ENCODE data around the gene LILRB3.
"Not testable (repeated sequence)": the region's sequence is repeated elsewhere in the genome, so short reads cannot be mapped to it uniquely, and the experiment has no call there.

LILRB3 gene

GRCh38 chr19:54252845-54253244 lies 30.0 kb upstream of the LILRB3 start:
- DNase-seq (no peak), ATAC-seq (replicated peaks) (no peak)
- H3K4me3 Mint-ChIP-seq = no peak overlapping the region
- H3K9me3 Mint-ChIP-seq = no peaks in the 10 kb centered on the region
- H3K36me3 Mint-ChIP-seq = no peaks in the 10 kb centered on the region
- H3K27me3 Mint-ChIP-seq = peaks cover 36 to 70% of the 10 kb centered on the region in 2 donors
- H3K4me1 Mint-ChIP-seq = peaks cover 6 to 8% of the 10 kb centered on the region in 2 donors
- no peak overlapping the region for H3K27ac Mint-ChIP-seq

- Mint-ChIP-seq H3K27me3 (peaks cover 40 to 69% of the 10 kb centered on the region in 2 donors), H3K27ac (no peak overlapping the region), H3K9me3 (no peaks in the 10 kb centered on the region), H3K4me1 (peaks cover 12% of the 10 kb centered on the region in 2 donors), H3K4me3 (no peak overlapping the region), H3K36me3 (no peaks in the 10 kb centered on the region)
- ATAC-seq (replicated peaks) (no peak), DNase-seq (no peak)
Observed at GRCh38 chr19:54252243-54252642, 29.4 kb upstream of the LILRB3 start.

- no peak overlapping the region for H3K4me3 Mint-ChIP-seq
- H3K27me3 Mint-ChIP-seq = peaks cover 23 to 66% of the 10 kb centered on the region in 2 donors
- peak; percentile 39 for DNase-seq
- H3K27ac Mint-ChIP-seq = peak overlapping the region; percentile 77
- no peaks in the 10 kb centered on the region for H3K36me3 Mint-ChIP-seq
- peaks cover 14 to 21% of the 10 kb centered on the region in 2 donors for H3K4me1 Mint-ChIP-seq
- no peaks in the 10 kb centered on the region for H3K9me3 Mint-ChIP-seq
- ATAC-seq (replicated peaks) = peak; percentile 91 to 93
Observed at GRCh38 chr19:54248016-54248601, 25.3 kb upstream of the LILRB3 start.

GRCh38 chr19:54247106-54247930 lies 24.5 kb upstream of the LILRB3 start:
- H3K4me1 Mint-ChIP-seq = peaks cover 14 to 21% of the 10 kb centered on the region in 2 donors
- no peaks in the 10 kb centered on the region for H3K9me3 Mint-ChIP-seq
- no peak for DNase-seq
- ATAC-seq (replicated peaks) = peak; percentile 7 to 19
- peaks cover 17 to 61% of the 10 kb centered on the region in 2 donors for H3K27me3 Mint-ChIP-seq
- H3K36me3 Mint-ChIP-seq = no peaks in the 10 kb centered on the region
- no peak overlapping the region for H3K4me3 Mint-ChIP-seq
- peak overlapping the region; percentile 77 for H3K27ac Mint-ChIP-seq

- H3K27ac Mint-ChIP-seq = no peak overlapping the region
- H3K36me3 Mint-ChIP-seq = no peaks in the 10 kb centered on the region
- peaks cover 14 to 21% of the 10 kb centered on the region in 2 donors for H3K4me1 Mint-ChIP-seq
- H3K9me3 Mint-ChIP-seq = no peaks in the 10 kb centered on the region
- ATAC-seq (replicated peaks) (no peak), DNase-seq (no peak)
- peaks cover 15 to 56% of the 10 kb centered on the region in 2 donors for H3K27me3 Mint-ChIP-seq
- no peak overlapping the region for H3K4me3 Mint-ChIP-seq
Observed at GRCh38 chr19:54245936-54246335, 23.1 kb upstream of the LILRB3 start.

- ATAC-seq (replicated peaks); DNase-seq; H3K27ac Mint-ChIP-seq; H3K9me3 Mint-ChIP-seq; H3K4me3 Mint-ChIP-seq; H3K36me3 Mint-ChIP-seq: not testable (repeated sequence)
- H3K4me1 Mint-ChIP-seq = peaks cover 14 to 21% of the 10 kb centered on the region in 2 donors
- peaks cover 19 to 54% of the 10 kb centered on the region in 2 donors for H3K27me3 Mint-ChIP-seq
Observed at GRCh38 chr19:54243809-54244208, 21.0 kb upstream of the LILRB3 start.

- H3K9me3 Mint-ChIP-seq, H3K27ac Mint-ChIP-seq, H3K4me3 Mint-ChIP-seq, H3K36me3 Mint-ChIP-seq, DNase-seq: not testable (repeated sequence)
- ATAC-seq (replicated peaks) = peak in 1 of 2 donors; percentile 62
- peaks cover 5 to 13% of the 10 kb centered on the region in 2 donors for H3K4me1 Mint-ChIP-seq
- peaks cover 23 to 54% of the 10 kb centered on the region in 2 donors for H3K27me3 Mint-ChIP-seq
Observed at GRCh38 chr19:54242646-54243045, 19.8 kb upstream of the LILRB3 start, which contains the start of gene LILRA6. Gene LILRA6 (minus strand): TSS chr19:54242790.

GRCh38 chr19:54242234-54242633 lies 19.4 kb upstream of the LILRB3 start:
- not testable (repeated sequence) for H3K4me1 Mint-ChIP-seq; H3K4me3 Mint-ChIP-seq; H3K27ac Mint-ChIP-seq; DNase-seq; H3K9me3 Mint-ChIP-seq; ATAC-seq (replicated peaks); H3K36me3 Mint-ChIP-seq
- H3K27me3 Mint-ChIP-seq = peaks cover 21 to 52% of the 10 kb centered on the region in 2 donors

- not testable (repeated sequence) for DNase-seq; H3K27ac Mint-ChIP-seq; H3K4me3 Mint-ChIP-seq; H3K4me1 Mint-ChIP-seq; H3K36me3 Mint-ChIP-seq; ATAC-seq (replicated peaks); H3K9me3 Mint-ChIP-seq
- H3K27me3 Mint-ChIP-seq = peaks cover 33 to 47% of the 10 kb centered on the region in 2 donors
Observed at GRCh38 chr19:54240372-54241336, 17.8 kb upstream of the LILRB3 start.

- DNase-seq; H3K9me3 Mint-ChIP-seq; H3K4me3 Mint-ChIP-seq; H3K4me1 Mint-ChIP-seq; ATAC-seq (replicated peaks); H3K27ac Mint-ChIP-seq; H3K36me3 Mint-ChIP-seq: not testable (repeated sequence)
- peaks cover 39 to 42% of the 10 kb centered on the region in 2 donors for H3K27me3 Mint-ChIP-seq
Observed at GRCh38 chr19:54239491-54240371, 16.9 kb upstream of the LILRB3 start.

- Mint-ChIP-seq H3K4me1 (peaks cover 4 to 5% of the 10 kb centered on the region in 2 donors), H3K36me3 (no peaks in the 10 kb centered on the region), H3K27me3 (peaks cover 54 to 72% of the 10 kb centered on the region in 2 donors), H3K27ac (no peak overlapping the region), H3K9me3 (no peaks in the 10 kb centered on the region), H3K4me3 (no peak overlapping the region)
- ATAC-seq (replicated peaks) (no peak), DNase-seq (no peak)
Observed at GRCh38 chr19:54233941-54234340, 11.1 kb upstream of the LILRB3 start.

- ATAC-seq (replicated peaks) = peak; percentile 98 to 99
Observed at GRCh38 chr19:54231077-54231931, 8.5 kb upstream of the LILRB3 start.

More at GRCh38 chr19:54231077-54231931, 8.5 kb upstream of the LILRB3 start:
- Mint-ChIP-seq H3K9me3 (peaks cover 2 to 4% of the 10 kb centered on the region in 2 donors), H3K36me3 (no peaks in the 10 kb centered on the region), H3K27me3 (peaks cover 47 to 63% of the 10 kb centered on the region in 2 donors), H3K27ac (no peak overlapping the region), H3K4me1 (peaks cover 4 to 5% of the 10 kb centered on the region in 2 donors), H3K4me3 (no peak overlapping the region)
- peak; percentile 80 for DNase-seq

All from stimulated activated naive B cell treated with anti-CD40 and anti-IgM and Interleukin-4, amounts not matched to agents 10 μg/mL and 1 μg/mL and 100 μg/mL, for 72 hours (primary cell).